ENCODE data around the gene ARHGAP9. TPM values are rescaled to one million over a fixed set of nuclear protein-coding genes. Genes with fewer than 3 reads are reported as not detected.

Gene ARHGAP9
- total RNA-seq, 3 donors from 2014 or later (not counting 1 experiment from before 2014, with no cell fraction given): 558 to 1,091 (median 1,015) TPM

DNA sequence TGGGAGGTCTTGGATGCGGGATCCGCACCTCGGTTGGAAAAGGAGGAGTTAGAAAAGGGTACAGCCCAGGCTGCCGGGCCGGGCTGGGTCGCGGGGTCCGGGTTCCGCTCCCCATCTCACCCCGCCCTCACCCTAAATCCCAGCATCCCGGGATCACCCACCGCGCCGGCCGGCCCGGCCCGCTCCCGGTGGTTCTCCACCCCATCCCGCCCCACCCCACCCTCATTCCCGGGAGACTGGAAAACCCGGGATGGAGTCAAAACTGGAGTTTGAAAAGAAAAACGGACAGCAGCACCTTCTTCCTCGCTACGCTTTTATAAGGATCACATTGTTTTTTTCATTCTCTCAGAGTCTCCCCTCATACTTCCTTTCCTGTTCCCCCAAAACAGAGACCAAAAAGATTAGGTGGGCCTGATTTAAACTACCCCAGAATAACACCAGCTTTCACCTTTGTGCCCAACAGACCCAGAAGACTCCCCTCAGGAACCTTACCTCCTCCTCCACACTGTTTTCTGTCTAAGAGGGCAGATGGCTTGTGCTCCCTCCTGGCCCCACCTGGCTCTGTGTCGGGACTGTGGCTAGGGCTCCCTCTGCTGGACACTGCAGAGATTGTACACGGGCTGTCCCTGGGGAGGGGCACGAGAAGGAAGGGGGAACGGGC is 17.3 kb downstream of the ARHGAP9 start:
- TF ChIP-seq, protein P1, sequence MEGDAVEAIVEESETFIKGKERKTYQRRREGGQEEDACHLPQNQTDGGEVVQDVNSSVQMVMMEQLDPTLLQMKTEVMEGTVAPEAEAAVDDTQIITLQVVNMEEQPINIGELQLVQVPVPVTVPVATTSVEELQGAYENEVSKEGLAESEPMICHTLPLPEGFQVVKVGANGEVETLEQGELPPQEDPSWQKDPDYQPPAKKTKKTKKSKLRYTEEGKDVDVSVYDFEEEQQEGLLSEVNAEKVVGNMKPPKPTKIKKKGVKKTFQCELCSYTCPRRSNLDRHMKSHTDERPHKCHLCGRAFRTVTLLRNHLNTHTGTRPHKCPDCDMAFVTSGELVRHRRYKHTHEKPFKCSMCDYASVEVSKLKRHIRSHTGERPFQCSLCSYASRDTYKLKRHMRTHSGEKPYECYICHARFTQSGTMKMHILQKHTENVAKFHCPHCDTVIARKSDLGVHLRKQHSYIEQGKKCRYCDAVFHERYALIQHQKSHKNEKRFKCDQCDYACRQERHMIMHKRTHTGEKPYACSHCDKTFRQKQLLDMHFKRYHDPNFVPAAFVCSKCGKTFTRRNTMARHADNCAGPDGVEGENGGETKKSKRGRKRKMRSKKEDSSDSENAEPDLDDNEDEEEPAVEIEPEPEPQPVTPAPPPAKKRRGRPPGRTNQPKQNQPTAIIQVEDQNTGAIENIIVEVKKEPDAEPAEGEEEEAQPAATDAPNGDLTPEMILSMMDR (IDR thresholded peaks at IDR 0.05): peak; percentile 93

DNA sequence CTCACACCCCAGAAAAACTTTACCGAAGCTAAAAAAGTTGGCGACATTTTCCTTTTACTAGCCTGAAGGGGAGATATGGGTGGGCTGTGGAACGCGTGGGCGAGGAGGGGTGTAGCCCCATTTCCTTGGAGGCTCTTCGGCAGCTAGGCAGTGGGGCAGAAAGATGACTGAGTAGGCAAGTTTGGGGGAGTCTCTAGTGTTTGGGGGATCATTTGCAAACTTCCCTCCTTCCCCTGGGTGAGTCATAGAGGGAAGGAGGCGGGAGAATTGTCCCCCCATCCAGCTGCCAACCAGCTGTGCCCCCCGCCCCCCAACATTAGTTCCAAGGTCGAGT is 17.8 kb downstream of the ARHGAP9 start:
- 5% methylated on average over 6 of the region's 9 CpGs for WGBS (ENCODE audit: insufficient coverage)
- Mint-ChIP-seq H3K27me3 (ENCODE audit: low read depth in 2 of 2) (peaks cover 0 to 15% of the 10 kb centered on the region in 2 donors), H3K4me1 (peaks cover 54 to 58% of the 10 kb centered on the region in 2 donors), H3K27ac (peak overlapping the region; percentile 76 to 96), H3K9me3 (no peaks in the 10 kb centered on the region), H3K36me3 (no peaks in the 10 kb centered on the region), H3K4me3 (peak overlapping the region; percentile 93)
- TF ChIP-seq, protein P1 (IDR thresholded peaks at IDR 0.05): no peak
- Histone ChIP-seq H3K4me1 (ENCODE audit: control insufficient read depth, insufficient read depth, low read length) (peaks cover 47% of the 10 kb centered on the region), H3K27ac (ENCODE audit: low read length) (no peak overlapping the region), H3K36me3 (ENCODE audit: control insufficient read depth, insufficient read depth, low read length) (no peaks in the 10 kb centered on the region), H3K27me3 (ENCODE audit: control insufficient read depth, insufficient read depth, low read length) (peaks cover 6% of the 10 kb centered on the region), H3K4me3 (ENCODE audit: low read length) (peak overlapping the region; percentile 34), H3K9me3 (ENCODE audit: control insufficient read depth, insufficient read depth, low read length) (no peaks in the 10 kb centered on the region)
- DNase-seq: peak in 1 of 2 donors; percentile 56
- intact Hi-C loops (cut with micrococcal nuclease): loop anchor here (2.0 kb wide), 1 partner anchor 15 kb away; no protein-coding TSS in a partner anchor
- ATAC-seq: no peak

More for the DNA sequence above, 17.3 kb downstream of the ARHGAP9 start:
- Histone ChIP-seq H3K27ac (ENCODE audit: low read length) (no peak overlapping the region), H3K4me1 (ENCODE audit: control insufficient read depth, insufficient read depth, low read length) (peaks cover 47% of the 10 kb centered on the region), H3K4me3 (ENCODE audit: low read length) (peak overlapping the region; percentile 34), H3K36me3 (ENCODE audit: control insufficient read depth, insufficient read depth, low read length) (no peaks in the 10 kb centered on the region), H3K9me3 (ENCODE audit: control insufficient read depth, insufficient read depth, low read length) (no peaks in the 10 kb centered on the region), H3K27me3 (ENCODE audit: control insufficient read depth, insufficient read depth, low read length) (peaks cover 6% of the 10 kb centered on the region)
- peaks cover 59 to 63% of the 10 kb centered on the region in 2 donors for H3K4me1 Mint-ChIP-seq
- DNase-seq: peak; percentile 80 to 95
- H3K27me3 Mint-ChIP-seq (ENCODE audit: low read depth in 2 of 2): peaks cover 0 to 15% of the 10 kb centered on the region in 2 donors
- intact Hi-C loops (cut with micrococcal nuclease): loop anchor here (2.0 kb wide), 1 partner anchor 14 kb away; no protein-coding TSS in a partner anchor
- WGBS (ENCODE audit: insufficient coverage): under 1% methylated on average over 25 of the region's 28 CpGs
- H3K4me3 Mint-ChIP-seq: peak overlapping the region; percentile 93
- H3K36me3 Mint-ChIP-seq: no peaks in the 10 kb centered on the region
- peak overlapping the region; percentile 76 to 96 for H3K27ac Mint-ChIP-seq
- no peaks in the 10 kb centered on the region for H3K9me3 Mint-ChIP-seq
- ATAC-seq: peak; percentile 66 to 83 (median 66)

DNA sequence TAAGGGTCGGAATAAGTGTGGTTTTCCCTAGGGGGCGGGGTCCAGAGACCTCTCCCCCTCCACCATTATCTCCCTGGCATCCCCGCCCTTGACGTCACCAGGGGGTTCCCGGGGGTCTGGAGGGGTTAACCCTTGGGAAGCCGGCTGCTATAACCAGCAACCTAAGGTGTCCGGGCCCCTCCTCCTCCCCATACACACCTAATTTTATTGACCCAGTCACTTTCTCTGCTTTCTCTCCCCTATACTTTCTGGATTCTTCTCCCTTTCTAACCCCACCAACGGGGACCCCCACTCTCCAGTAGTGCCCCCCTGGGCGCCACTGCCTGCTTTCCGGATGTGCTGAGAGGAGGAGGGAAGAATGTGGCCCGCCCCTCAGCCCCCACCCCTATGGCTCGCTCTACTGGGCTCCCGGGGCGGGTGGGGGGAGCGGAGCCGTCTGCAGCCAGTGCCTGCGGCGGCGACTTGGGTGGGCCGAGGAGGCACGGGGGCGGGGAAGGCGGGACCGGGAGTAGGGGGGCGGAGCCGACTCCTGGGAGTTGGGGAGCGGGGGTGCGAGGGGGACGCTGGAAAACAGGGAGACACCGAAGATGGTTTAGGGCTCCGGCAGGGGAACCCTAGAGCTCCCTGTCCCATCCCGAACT is 18.3 kb downstream of the ARHGAP9 start:
- H3K9me3 Mint-ChIP-seq: no peaks in the 10 kb centered on the region
- DNase-seq (peak in 1 of 2 donors; percentile 52), ATAC-seq (no peak)
- peak overlapping the region; percentile 34 for H3K4me3 ChIP-seq (ENCODE audit: low read length)
- H3K36me3 ChIP-seq (ENCODE audit: control insufficient read depth, insufficient read depth, low read length): no peaks in the 10 kb centered on the region
- H3K9me3 ChIP-seq (ENCODE audit: control insufficient read depth, insufficient read depth, low read length): no peaks in the 10 kb centered on the region
- H3K4me3 Mint-ChIP-seq: peak overlapping the region; percentile 93
- peaks cover 54 to 58% of the 10 kb centered on the region in 2 donors for H3K4me1 Mint-ChIP-seq
- H3K27me3 Mint-ChIP-seq (ENCODE audit: low read depth in 2 of 2): peaks cover 0 to 15% of the 10 kb centered on the region in 2 donors
- no peaks in the 10 kb centered on the region for H3K36me3 Mint-ChIP-seq
- WGBS (ENCODE audit: insufficient coverage): under 1% methylated on average over 26 of the region's 32 CpGs
- H3K27me3 ChIP-seq (ENCODE audit: control insufficient read depth, insufficient read depth, low read length): peaks cover 6% of the 10 kb centered on the region
- intact Hi-C loops (cut with micrococcal nuclease): no loop called here
- peak overlapping the region in 1 of 2 donors; percentile 96 for H3K27ac Mint-ChIP-seq
- peaks cover 47% of the 10 kb centered on the region for H3K4me1 ChIP-seq (ENCODE audit: control insufficient read depth, insufficient read depth, low read length)
- TF ChIP-seq, protein P1 (IDR thresholded peaks at IDR 0.05): no peak
- no peak overlapping the region for H3K27ac ChIP-seq (ENCODE audit: low read length)
